Caco-2 (cell line): ENCODE measurements around the gene ATXN7. TPM values are rescaled to one million over a fixed set of nuclear protein-coding genes. Genes with fewer than 3 reads are reported as not detected.

Experiments used
- BruUV-seq: library from RNA; stranded (reverse); fragments of 400-500 nt; replicated peaks from 2 replicates; lab custom pipeline; 2021; lab: Mats Ljungman, UMichigan
- CTCF ChIA-PET: fragments of 300-600 bp; sonication (Branson Sonifier 250); formaldehyde crosslinking; loops from one replicate; lab custom pipeline; 2022; ENCODE audit warnings: antibody characterized with exemption; lab: Charles Lee
- POLR2A ChIA-PET: fragments of 300-600 bp; sonication (Branson Sonifier 250); formaldehyde crosslinking; loops from one replicate; lab custom pipeline; 2022; ENCODE audit warnings: antibody characterized with exemption; lab: Charles Lee
- DNase-seq, 2 experiments: peaks; one replicate each; pipeline versions ENCODE4 v3.0.0 to v3.0.0-alpha.2; 2020 to 2022
- H3K27me3 ChIP-seq: replicated peaks from 2 replicates; pipeline ENCODE4 v1.6.0; 2011; ENCODE audit warnings: low read length; ENCODE audit not compliant: control insufficient read depth, insufficient read depth
- H3K36me3 ChIP-seq: 2 replicates; pipeline ENCODE4 v1.5.1; 2011; ENCODE audit warnings: low read length; ENCODE audit not compliant: control insufficient read depth, insufficient read depth
- H3K4me1 ChIP-seq: fragments of 250-450 bp; sonication (Bioruptor Pico); 2 replicates; pipeline ENCODE4 v1.5.1; 2020; ENCODE audit warnings: mild to moderate bottlenecking
- H3K4me3 ChIP-seq: 2 replicates; pipeline ENCODE4 v1.5.1; 2011; ENCODE audit warnings: low read depth, mild to moderate bottlenecking, control low read depth, low read length
- H3K9me3 ChIP-seq: fragments of 250-450 bp; sonication (Bioruptor Pico); 2 replicates; pipeline ENCODE4 v1.5.1; 2020; ENCODE audit warnings: mild to moderate bottlenecking, moderate library complexity
- H3K27ac Mint-ChIP-seq: one replicate; pipeline ENCODE4 v1.8.0; 2022; ENCODE audit warnings: mixed read lengths; ENCODE audit not compliant: unreplicated experiment
- H3K27me3 Mint-ChIP-seq: one replicate; pipeline ENCODE4 v1.8.0; 2022; ENCODE audit warnings: mixed read lengths; ENCODE audit not compliant: insufficient read depth, unreplicated experiment
- H3K36me3 Mint-ChIP-seq: one replicate; pipeline ENCODE4 v1.8.0; 2022; ENCODE audit warnings: mild to moderate bottlenecking, mixed read lengths; ENCODE audit not compliant: insufficient read depth, unreplicated experiment
- H3K4me1 Mint-ChIP-seq: one replicate; pipeline ENCODE4 v1.8.0; 2022; ENCODE audit warnings: low read depth, mixed read lengths; ENCODE audit not compliant: unreplicated experiment
- H3K4me3 Mint-ChIP-seq: one replicate; pipeline ENCODE4 v1.8.0; 2022; ENCODE audit warnings: mild to moderate bottlenecking, moderate library complexity, mixed read lengths; ENCODE audit not compliant: unreplicated experiment
- H3K9me3 Mint-ChIP-seq: one replicate; pipeline ENCODE4 v1.8.0; 2022; ENCODE audit warnings: mixed read lengths; ENCODE audit not compliant: unreplicated experiment
- CTCF ChIP-seq, 2 experiments: fragments of 200-600 bp in 1 of 2; IDR thresholded peaks; 1 replicate in 1 of 2; 2 replicates in 1 of 2; pipeline versions ENCODE4 v1.5.1 to v1.8.0; 2011 to 2022; ENCODE audit warnings: antibody characterized with exemption in 1 of 2, control low read depth in 1 of 2, inconsistent platforms in 1 of 2, low read depth in 1 of 2, low read length in 1 of 2, mild to moderate bottlenecking in 1 of 2, moderate library complexity in 1 of 2; ENCODE audit not compliant: insufficient read depth in 1 of 2, severe bottlenecking in 1 of 2, unreplicated experiment in 1 of 2
- intact Hi-C: fragments of 100-400 bp; cut with micrococcal nuclease; formaldehyde crosslinking; loops from one replicate; pipeline ENCODE4 v1.10.0; 2022; ENCODE audit not compliant: unreplicated experiment
- total RNA-seq: library from RNA; stranded (reverse); gene quantifications from 2 replicates; pipeline ENCODE4 v1.2.3, GENCODE V29; 2022

ATXN7 gene
- total RNA-seq, 1 experiment from 2014 or later: 22.5 TPM

DNA sequence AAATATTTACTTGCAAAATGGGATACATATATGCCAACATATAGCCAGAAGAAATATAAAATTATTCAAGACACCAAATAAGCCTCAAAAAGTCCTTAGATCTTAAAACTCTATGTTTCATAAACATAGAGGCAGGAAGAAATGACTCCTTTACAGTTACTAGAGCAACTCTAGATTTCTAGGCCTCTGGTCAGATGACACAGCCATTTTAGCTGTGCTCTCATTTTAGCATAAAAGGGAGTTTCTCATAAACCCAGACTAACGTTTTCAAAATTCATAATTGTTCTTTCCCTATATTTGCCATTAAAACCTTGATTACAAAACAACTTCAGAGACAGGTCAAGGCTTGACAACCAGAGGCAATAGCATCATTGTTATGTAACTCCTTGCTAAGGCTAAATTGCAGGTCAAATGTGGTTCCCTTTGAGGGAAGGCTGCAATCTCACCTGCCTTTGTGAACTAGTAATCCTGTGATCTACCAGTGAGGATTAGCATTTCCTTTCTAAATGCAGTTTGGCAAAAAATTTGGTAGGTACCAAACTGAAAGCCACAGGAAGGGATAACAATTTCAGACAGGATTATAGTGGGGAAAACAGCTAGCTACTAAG, 8.2 kb upstream of the ATXN7 start:
- Mint-ChIP-seq H3K4me3 (no peak overlapping the region), H3K36me3 (no peaks in the 10 kb centered on the region), H3K27ac (no peak overlapping the region), H3K4me1 (peaks cover 9% of the 10 kb centered on the region), H3K27me3 (no peaks in the 10 kb centered on the region), H3K9me3 (no peaks in the 10 kb centered on the region)
- Histone ChIP-seq H3K4me3 (no peak overlapping the region), H3K4me1 (no peaks in the 10 kb centered on the region), H3K9me3 (no peaks in the 10 kb centered on the region), H3K36me3 (no peaks in the 10 kb centered on the region; the same call in 1 of the 2 replicates), H3K27me3 (no peaks in the 10 kb centered on the region)
- TF ChIP-seq CTCF (IDR thresholded peaks at IDR 0.05; ENCODE audit: insufficient read depth in 1 of 2, low read depth in 1 of 2, low read length in 1 of 2, severe bottlenecking in 1 of 2, unreplicated experiment in 1 of 2): no peak
- BruUV-seq: no TSS peak
- intact Hi-C loops: no loop called here
- ChIA-PET POLR2A (no interaction called here), CTCF (no interaction called here)
- DNase-seq: no peak

DNA sequence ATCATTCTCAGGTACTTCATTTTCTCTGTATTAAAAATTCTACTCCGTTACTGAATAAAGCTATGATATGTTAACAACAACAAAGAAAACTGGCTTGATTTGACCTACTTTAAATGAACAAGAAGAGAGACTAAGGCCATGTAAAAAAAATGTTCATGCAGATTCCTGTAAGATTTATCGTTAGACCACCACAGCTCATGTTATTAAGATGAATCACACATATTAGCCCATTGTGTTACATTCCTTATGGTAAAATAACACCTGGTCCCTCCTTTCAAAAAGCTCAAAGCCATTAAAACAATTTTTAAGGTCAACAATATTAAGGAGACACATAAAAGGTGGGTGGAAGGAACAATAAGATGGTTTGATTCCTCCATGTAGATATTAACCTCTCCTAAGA, 6.4 kb upstream of the ATXN7 start:
- H3K4me1 ChIP-seq: peaks cover 11% of the 10 kb centered on the region
- TF ChIP-seq CTCF (IDR thresholded peaks at IDR 0.05; ENCODE audit: insufficient read depth in 1 of 2, low read depth in 1 of 2, low read length in 1 of 2, severe bottlenecking in 1 of 2, unreplicated experiment in 1 of 2): no peak
- CTCF ChIA-PET: no interaction called here
- no peak overlapping the region for H3K27ac Mint-ChIP-seq
- H3K36me3 ChIP-seq: no peaks in the 10 kb centered on the region; the same call in 1 of the 2 replicates
- H3K9me3 Mint-ChIP-seq: no peaks in the 10 kb centered on the region
- POLR2A ChIA-PET: interaction anchor here (0.6 kb wide), 1 partner anchor 213 kb away, joined by 4 read pairs; no protein-coding TSS in a partner anchor
- H3K4me1 Mint-ChIP-seq: peaks cover 21% of the 10 kb centered on the region
- H3K9me3 ChIP-seq: no peaks in the 10 kb centered on the region
- BruUV-seq: no TSS peak
- no peak for DNase-seq
- no peak overlapping the region for H3K4me3 ChIP-seq
- intact Hi-C loops: no loop called here
- no peaks in the 10 kb centered on the region for H3K27me3 ChIP-seq
- H3K36me3 Mint-ChIP-seq: no peaks in the 10 kb centered on the region
- no peak overlapping the region for H3K4me3 Mint-ChIP-seq
- H3K27me3 Mint-ChIP-seq: no peaks in the 10 kb centered on the region

GRCh38 chr3:63860776-63861175, 2.9 kb upstream of the ATXN7 start:
- Mint-ChIP-seq H3K9me3 (no peaks in the 10 kb centered on the region), H3K27me3 (no peaks in the 10 kb centered on the region), H3K4me3 (no peak overlapping the region), H3K27ac (no peak overlapping the region), H3K36me3 (peaks cover 13% of the 10 kb centered on the region), H3K4me1 (peaks cover 28% of the 10 kb centered on the region)
- ChIA-PET CTCF (no interaction called here), POLR2A (no interaction called here)
- H3K36me3 ChIP-seq: no peaks in the 10 kb centered on the region; the same call in 1 of the 2 replicates
- intact Hi-C loops: no loop called here
- peaks cover 23% of the 10 kb centered on the region for H3K4me1 ChIP-seq
- H3K9me3 ChIP-seq: no peaks in the 10 kb centered on the region
- no peak for TF ChIP-seq CTCF (IDR thresholded peaks at IDR 0.05; ENCODE audit: insufficient read depth in 1 of 2, low read depth in 1 of 2, low read length in 1 of 2, severe bottlenecking in 1 of 2, unreplicated experiment in 1 of 2)
- no TSS peak for BruUV-seq
- no peaks in the 10 kb centered on the region for H3K27me3 ChIP-seq
- DNase-seq: no peak
- H3K4me3 ChIP-seq: no peak overlapping the region
